Stimulated activated CD8-positive, alpha-beta memory T cell treated with anti-CD3 and anti-CD28 coated beads, Interleukin-15, amount 100 ng/mL, for 24 hours (primary cell): ENCODE results near the gene TMEM25.
"Not testable (repeated sequence)": the region's sequence is repeated elsewhere in the genome, so short reads cannot be mapped to it uniquely, and the experiment has no call there.

Experiments used
- DNase-seq: peaks from one replicate; pipeline ENCODE4 v3.0.0-alpha.2; 2020; ENCODE audit warnings: low read depth

The TMEM25 gene

GRCh38 chr11:118532852-118533768 lies 2.1 kb downstream of the TMEM25 start:
- no peak for DNase-seq

GRCh38 chr11:118533769-118534729 lies 3.1 kb downstream of the TMEM25 start:
- DNase-seq: no peak

GRCh38 chr11:118535261-118535660 lies 4.3 kb downstream of the TMEM25 start:
- no peak for DNase-seq

GRCh38 chr11:118536726-118537125 lies 5.7 kb downstream of the TMEM25 start:
- DNase-seq: no peak

- no peak for DNase-seq
Observed at GRCh38 chr11:118537409-118537980, 6.5 kb downstream of the TMEM25 start.

GRCh38 chr11:118544010-118544646 lies 13.1 kb downstream of the TMEM25 start:
- no peak for DNase-seq

GRCh38 chr11:118544647-118545010 lies 13.6 kb downstream of the TMEM25 start:
- no peak for DNase-seq

GRCh38 chr11:118545533-118545932 lies 14.5 kb downstream of the TMEM25 start:
- no peak for DNase-seq

GRCh38 chr11:118547132-118547531 lies 16.1 kb downstream of the TMEM25 start:
- DNase-seq: no peak

GRCh38 chr11:118552341-118552740 lies 21.3 kb downstream of the TMEM25 start:
- DNase-seq: no peak

- no peak for DNase-seq
Observed at GRCh38 chr11:118560806-118561205, 29.8 kb downstream of the TMEM25 start.

- no peak for DNase-seq
Observed at GRCh38 chr11:118565051-118565450, 34.1 kb downstream of the TMEM25 start.

- no peak for DNase-seq
Observed at GRCh38 chr11:118569670-118570069, 38.7 kb downstream of the TMEM25 start.

GRCh38 chr11:118570787-118571186 lies 39.8 kb downstream of the TMEM25 start:
- DNase-seq: no peak

GRCh38 chr11:118571701-118572060 lies 40.7 kb downstream of the TMEM25 start:
- not testable (repeated sequence) for DNase-seq

GRCh38 chr11:118572061-118572980 lies 41.3 kb downstream of the TMEM25 start, which contains the start of gene ARCN1:
Gene ARCN1 (plus strand): TSS chr11:118572409. CDS start chr11:118572548, 139 bp downstream.
- peak; percentile 47 for DNase-seq

- no peak for DNase-seq
Observed at GRCh38 chr11:118572981-118573550, 42.1 kb downstream of the TMEM25 start.

- DNase-seq: no peak
Observed at GRCh38 chr11:118574636-118575035, 43.6 kb downstream of the TMEM25 start.

- not testable (repeated sequence) for DNase-seq
Observed at GRCh38 chr11:118577995-118578394, 47.0 kb downstream of the TMEM25 start.

GRCh38 chr11:118581057-118581456 lies 50.1 kb downstream of the TMEM25 start:
- DNase-seq: no peak
